ENCODE data around the gene SLC44A5.
"Not testable (repeated sequence)": the region's sequence is repeated elsewhere in the genome, so short reads cannot be mapped to it uniquely, and the experiment has no call there.

Gene SLC44A5

GRCh38 chr1:75264112-75264511 lies 346.8 kb downstream of the SLC44A5 start:
- DNase-seq, result no peak

GRCh38 chr1:75263616-75264015 lies 347.3 kb downstream of the SLC44A5 start:
- DNase-seq, result not testable (repeated sequence)

DNA sequence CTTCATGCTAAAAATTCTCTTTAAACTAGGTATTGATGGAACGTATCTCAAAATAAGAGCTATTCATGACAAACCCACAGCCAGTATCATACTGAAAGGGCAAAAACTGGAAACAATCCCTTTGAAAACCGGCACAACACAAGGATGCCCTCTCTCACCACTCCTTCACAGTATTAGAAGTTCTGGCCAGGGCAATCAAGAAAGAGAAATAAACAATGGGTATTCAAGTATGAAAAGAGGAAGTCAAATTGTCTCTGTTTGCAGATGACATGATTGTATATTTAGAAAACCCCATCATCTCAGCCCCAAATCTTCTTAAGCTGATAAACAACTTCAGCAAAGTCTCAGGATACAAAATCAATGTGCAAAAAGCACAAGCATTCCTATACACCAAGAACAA lies 349.0 kb downstream of the SLC44A5 start:
- DNase-seq, result not testable (repeated sequence)

DNA sequence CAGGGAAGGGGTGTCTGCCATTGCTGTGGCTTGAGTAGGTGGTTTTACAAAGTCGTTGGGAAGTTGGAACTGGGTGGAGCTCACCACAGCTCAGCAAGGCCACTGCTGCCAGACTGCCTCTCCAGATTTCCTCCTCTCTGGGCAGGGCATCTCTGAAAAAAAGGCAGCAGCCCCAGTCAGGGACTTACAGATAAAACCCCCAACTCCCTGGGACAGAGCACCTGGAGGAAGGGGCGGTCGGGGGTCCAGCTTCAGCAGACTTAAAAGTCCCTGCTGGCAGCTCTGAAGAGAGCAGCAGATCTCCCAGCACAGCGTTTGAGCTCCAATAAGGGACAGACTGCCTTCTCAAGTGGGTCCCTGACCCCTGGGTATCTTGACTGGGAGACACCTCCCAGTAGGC lies 352.6 kb downstream of the SLC44A5 start:
- DNase-seq, result no peak

GRCh38 chr1:75257424-75257823 lies 353.5 kb downstream of the SLC44A5 start:
- DNase-seq, result no peak

- not testable (repeated sequence) for DNase-seq
Observed at GRCh38 chr1:75250114-75250513, 360.8 kb downstream of the SLC44A5 start.

DNA sequence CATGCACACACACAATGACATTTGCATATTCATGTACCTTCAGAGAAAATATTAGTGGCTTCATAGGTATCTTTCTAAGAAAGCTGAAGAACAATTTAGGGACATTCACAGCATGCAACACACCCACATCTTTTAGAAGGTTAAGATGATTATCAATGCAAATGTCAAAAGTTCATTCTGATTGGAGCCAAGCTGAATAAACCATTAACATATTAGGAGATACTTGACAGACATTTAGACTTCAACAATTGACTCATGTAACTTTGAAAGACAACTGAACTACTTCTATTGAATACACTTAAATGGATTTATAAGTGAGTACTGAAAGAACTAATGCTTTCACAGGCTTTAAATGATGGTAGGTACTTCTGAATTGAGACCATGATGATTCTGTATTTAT lies 365.7 kb downstream of the SLC44A5 start:
- no peak for DNase-seq

DNA sequence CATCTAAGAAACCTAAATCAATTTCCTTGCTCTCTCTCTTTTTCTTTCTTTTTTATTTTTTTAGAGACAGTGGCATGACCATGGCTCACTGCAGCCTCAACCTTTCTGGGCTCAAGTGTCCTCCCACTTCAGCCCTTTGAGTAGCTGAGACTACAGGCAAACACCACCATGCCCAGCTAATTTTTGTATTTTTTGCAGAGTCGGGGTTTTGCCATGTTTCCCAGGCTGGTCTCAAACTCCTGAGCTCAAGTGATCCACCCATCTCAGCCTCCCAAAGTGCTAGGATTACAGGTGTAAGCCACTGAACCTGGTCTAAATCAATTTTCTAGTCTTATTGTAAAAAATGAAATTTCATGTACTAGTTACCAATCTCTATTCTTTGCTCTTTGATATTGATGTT lies 367.8 kb downstream of the SLC44A5 start:
- no peak for DNase-seq

DNA sequence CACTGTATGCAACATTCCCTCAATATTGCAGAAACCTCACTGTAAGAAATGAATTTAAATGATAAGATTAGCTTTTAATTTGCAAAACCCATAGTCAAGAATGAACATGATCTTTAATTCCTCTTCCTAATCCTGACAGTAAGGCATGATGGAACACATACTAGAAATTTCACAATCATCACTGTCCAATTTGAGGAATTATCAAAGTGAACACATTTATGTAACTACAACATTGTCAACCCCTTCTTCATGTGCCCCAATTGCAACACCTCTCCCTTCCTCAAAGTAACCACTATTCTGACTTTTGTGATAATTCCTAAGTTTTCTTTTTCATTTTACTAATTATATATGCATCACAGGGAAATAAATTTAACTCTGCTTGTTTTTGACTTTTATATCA lies 373.6 kb downstream of the SLC44A5 start:
- DNase-seq, result no peak

DNA sequence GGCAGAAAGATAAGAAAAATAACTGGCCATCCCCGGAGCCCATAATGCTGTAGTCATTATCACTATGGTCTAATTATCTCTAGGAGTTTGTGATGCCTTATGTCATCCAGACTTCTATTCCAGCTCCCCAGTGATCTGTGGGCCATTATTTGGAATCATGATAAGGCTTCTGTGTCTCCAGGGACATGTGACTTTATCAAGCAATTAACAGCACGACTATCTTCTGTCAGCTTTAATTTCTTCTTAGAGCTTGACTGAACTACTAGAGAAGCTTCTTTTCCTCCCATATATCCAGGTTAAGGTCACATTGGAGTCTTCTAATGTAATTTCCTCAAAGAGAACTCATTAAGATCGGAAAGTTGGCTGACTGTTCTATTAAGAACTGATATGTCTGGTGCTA lies 376.4 kb downstream of the SLC44A5 start:
- no peak for DNase-seq

DNA sequence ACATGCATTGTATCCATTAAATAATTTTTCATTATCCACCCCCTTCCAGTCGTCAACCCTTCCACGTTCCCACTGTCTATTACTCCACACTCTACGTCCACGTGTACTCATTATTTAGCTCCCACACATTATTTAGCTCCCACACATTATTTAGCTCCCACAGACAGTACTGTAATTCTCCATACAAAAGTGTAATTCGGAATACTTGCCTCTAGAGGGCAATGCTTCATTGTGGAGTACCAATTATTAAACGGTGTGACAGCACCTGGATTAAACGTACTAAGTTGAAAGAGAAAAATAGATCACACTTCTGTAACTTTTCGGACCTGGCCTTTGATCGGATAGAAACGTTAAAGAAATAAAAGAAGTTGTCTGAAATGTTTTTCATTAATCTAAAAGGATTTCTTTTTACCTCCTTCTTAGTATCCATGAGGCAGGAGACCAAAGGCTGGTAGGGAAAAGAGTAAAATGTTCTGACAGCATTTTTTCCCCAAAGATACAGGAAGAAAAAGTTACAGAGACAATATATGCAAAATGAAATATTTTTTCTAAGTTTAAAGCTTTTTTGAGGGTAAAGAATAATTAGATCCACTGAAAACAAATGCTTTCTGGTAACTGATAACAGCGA lies 377.5 kb downstream of the SLC44A5 start:
- DNase-seq, result no peak

GRCh38 chr1:75220072-75220471 lies 390.8 kb downstream of the SLC44A5 start:
- DNase-seq, result no peak

DNA sequence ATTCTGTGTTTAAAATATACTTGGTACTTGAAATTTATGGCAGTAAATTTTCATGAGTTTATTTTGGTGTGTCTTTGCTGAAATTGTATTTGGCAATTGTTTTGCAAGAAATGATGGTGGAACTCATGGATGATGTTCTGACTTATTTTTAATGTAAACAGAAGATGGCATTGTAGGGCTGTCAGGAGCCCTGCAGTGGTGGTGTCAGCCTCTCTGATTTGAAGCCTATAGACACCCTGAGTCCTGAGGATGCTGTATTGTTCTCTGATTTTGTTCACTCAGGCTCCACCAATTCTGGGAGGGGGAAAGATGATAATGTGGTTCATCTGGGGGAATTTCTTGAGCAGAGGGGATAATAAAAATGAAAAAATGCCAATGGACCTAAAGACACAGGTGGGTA lies 396.9 kb downstream of the SLC44A5 start:
- DNase-seq, result no peak

- no peak for DNase-seq
Observed at GRCh38 chr1:75211648-75212047, 399.3 kb downstream of the SLC44A5 start.

DNA sequence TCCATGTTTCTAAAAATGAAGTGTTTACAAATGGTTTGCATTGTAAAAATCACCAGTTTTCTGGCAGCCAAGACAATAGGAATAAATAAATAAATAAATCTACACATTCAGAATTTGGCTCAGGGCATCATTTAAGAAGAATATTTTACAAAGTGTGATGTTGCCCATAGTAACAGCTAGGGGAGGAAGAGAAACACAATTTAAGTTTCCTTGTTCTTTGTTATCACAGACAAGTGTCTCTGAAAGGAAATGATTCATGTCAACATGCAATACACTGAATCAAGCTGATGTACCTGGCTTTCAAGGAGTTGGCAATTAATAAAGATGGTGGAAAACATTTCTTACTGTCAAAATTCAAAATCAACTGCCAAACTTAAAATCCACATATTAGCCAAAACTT lies 402.1 kb downstream of the SLC44A5 start:
- DNase-seq, result no peak

- DNase-seq, result no peak
Observed at GRCh38 chr1:75203415-75204277, 407.3 kb downstream of the SLC44A5 start.

- DNase-seq, result no peak
Observed at GRCh38 chr1:75202751-75203150, 408.2 kb downstream of the SLC44A5 start.

- no peak for DNase-seq
Observed at GRCh38 chr1:75198761-75199160, 412.2 kb downstream of the SLC44A5 start.

GRCh38 chr1:75198163-75198562 lies 412.8 kb downstream of the SLC44A5 start:
- DNase-seq, result no peak

GRCh38 chr1:75188892-75189291 lies 422.0 kb downstream of the SLC44A5 start:
- DNase-seq, result no peak

- not testable (repeated sequence) for DNase-seq
Observed at GRCh38 chr1:75181214-75181955, 429.5 kb downstream of the SLC44A5 start.

GRCh38 chr1:75174031-75174760 lies 436.7 kb downstream of the SLC44A5 start:
- DNase-seq, result no peak

DNA sequence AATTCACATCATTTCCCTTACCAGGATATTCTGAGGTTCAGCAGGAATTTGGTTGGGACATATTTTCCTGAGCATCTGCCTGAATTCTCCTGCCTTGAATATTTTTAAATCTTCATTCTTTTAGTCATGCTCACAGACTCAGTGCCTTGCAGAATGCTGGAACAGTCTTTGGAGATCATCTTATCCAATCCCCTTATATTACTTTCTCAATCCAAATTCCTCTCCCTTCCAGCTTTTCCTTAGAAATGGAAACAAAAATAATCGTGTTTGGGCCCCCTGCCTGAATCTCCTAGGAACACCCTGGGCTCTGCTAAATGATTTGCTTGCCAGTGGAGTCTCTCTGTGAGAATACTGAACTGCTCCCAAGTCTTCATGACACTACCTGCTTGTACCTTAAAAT lies 438.4 kb downstream of the SLC44A5 start:
- no peak for DNase-seq

All from GOT3 (cell line).